Fibroblast of lung (primary cell): Measurements from ENCODE around the gene APBB2.

ENCODE experiments used
- CTCF ChIP-seq, 2 donors: IDR thresholded peaks in 1 of 2; conservative IDR thresholded peaks in 1 of 2; 1 replicate in 1 of 2; 2 replicates in 1 of 2; pipeline ENCODE4 v1.5.1; 2011 to 2012; ENCODE audit warnings: low read length in 2 of 2, control low read depth in 1 of 2, inconsistent platforms in 1 of 2, low read depth in 1 of 2, mild to moderate bottlenecking in 1 of 2
- EZH2 ChIP-seq: IDR thresholded peaks from 2 replicates; pipeline ENCODE4 v1.5.1; 2012; ENCODE audit warnings: low read length, control low read depth, mild to moderate bottlenecking; ENCODE audit errors: missing control alignments

GRCh38 chr4:41057467-41057866 lies 156.9 kb downstream of the APBB2 start:
- TF ChIP-seq CTCF (conservative IDR thresholded peaks at IDR 0.05 in 1 of 2, IDR thresholded peaks at IDR 0.05 in 1 of 2; ENCODE audit: low read depth in 1 of 2, low read length in 2 of 2): no peak
- TF ChIP-seq EZH2: no peak
